MM.1S (cell line): ENCODE data around the gene ITGA3.

ENCODE experiments used
- CTCF ChIP-seq: fragments of 300-600 bp; sonication (generic); IDR thresholded peaks from 2 replicates; pipeline ENCODE4 v1.5.1; 2016; ENCODE audit warnings: antibody characterized with exemption, low read length, mixed read lengths
- EZH2 ChIP-seq: fragments of 300-600 bp; sonication (generic); optimal IDR thresholded peaks from 2 replicates; pipeline ENCODE3; 2017; ENCODE audit warnings: low read depth, mild to moderate bottlenecking, antibody characterized with exemption, low read length, mixed read lengths
- EZH2phosphoT487 ChIP-seq: fragments of 300-600 bp; sonication (generic); IDR thresholded peaks from 2 replicates; pipeline ENCODE4 v1.6.1; 2018; ENCODE audit warnings: antibody characterized with exemption, low read length

DNA sequence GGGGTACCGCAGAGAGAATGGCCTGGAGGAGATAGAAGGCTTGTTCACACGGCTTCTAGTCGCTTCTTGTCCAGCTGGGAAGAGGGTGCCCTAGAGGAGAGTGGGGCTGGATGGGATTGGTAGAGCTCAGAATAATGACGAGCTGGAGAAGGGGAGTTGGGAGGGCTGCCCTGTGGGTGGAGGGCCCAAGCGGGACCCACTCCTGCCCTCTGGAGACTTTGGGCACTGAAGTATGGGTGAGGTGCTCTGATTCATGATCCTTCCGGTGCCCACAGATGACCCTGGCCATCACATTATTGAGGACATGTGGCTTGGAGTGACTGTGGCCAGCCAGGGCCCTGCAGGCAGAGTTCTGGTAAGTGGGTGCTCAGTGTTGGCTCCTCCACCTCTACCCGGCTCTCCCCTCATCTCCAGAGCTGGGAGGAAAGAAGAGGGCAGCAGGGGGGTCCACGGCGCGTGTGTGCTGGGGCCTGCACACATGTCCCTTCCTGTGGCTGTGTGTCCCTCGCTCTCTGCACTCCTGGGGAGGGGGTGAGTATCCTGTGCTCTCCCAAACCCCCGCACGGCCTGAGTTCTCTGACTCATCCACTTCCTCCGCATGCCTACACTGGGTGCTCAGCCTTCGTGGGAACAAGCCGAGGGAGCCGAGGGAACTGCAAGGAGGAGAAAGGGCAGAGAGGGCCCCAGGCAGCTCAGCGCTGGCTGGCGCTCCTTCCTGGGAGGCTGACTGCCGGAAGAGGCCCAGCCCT, 8.5 kb downstream of the ITGA3 start:
- TF ChIP-seq CTCF (no peak), EZH2 (no peak), EZH2phosphoT487 (no peak)
